IMR-90 (cell line): Measurements from ENCODE around the gene PLA2G2F. TPM values are rescaled to one million over a fixed set of nuclear protein-coding genes. Genes with fewer than 3 reads are reported as not detected.

Experiments used
- ATAC-seq: fragments of 200-7000 bp; cut with Tn5 transposase; 2 replicates; pipeline ENCODE4 v1.9.1; 2020; ENCODE audit warnings: low read depth, mild to moderate bottlenecking, moderate library complexity
- BruUV-seq: library from RNA; stranded (reverse); fragments of 400-500 nt; replicated peaks from 2 replicates; lab custom pipeline; 2021; lab: Mats Ljungman, UMichigan
- CTCF ChIA-PET: fragments of 300-600 bp; formaldehyde crosslinking; extraction: SDS; loops from one replicate; lab custom pipeline; 2021; ENCODE audit warnings: antibody characterized with exemption; lab: Yijun Ruan, JAX
- POLR2A ChIA-PET: fragments of 300-600 bp; sonication (Branson Sonifier 250); formaldehyde crosslinking; loops from one replicate; lab custom pipeline; 2022; ENCODE audit warnings: antibody characterized with exemption; ENCODE audit not compliant: unreplicated experiment; lab: Charles Lee
- DNase-seq: peaks from one replicate; pipeline ENCODE4 v3.0.0; 2013
- H2AFZ ChIP-seq: replicated peaks from 2 replicates; pipeline ENCODE3; 2013; ENCODE audit warnings: low read length, mild to moderate bottlenecking; ENCODE audit not compliant: poor library complexity
- H2AK5ac ChIP-seq: 2 replicates; pipeline ENCODE4 v1.6.1; 2013; ENCODE audit warnings: low read depth, low read length, inconsistent platforms
- H2AK9ac ChIP-seq: replicated peaks from 2 replicates; pipeline ENCODE3; 2013; ENCODE audit warnings: mild to moderate bottlenecking, low read depth, low read length, moderate library complexity; ENCODE audit not compliant: poor library complexity
- H2BK120ac ChIP-seq: 2 replicates; pipeline ENCODE4 v1.6.1; 2013; ENCODE audit warnings: low read depth, low read length, inconsistent platforms
- H2BK15ac ChIP-seq: 3 replicates; pipeline ENCODE4 v1.6.1; 2013; ENCODE audit warnings: low read depth, low read length, inconsistent platforms
- H2BK20ac ChIP-seq: 2 replicates; pipeline ENCODE4 v1.6.1; 2013; ENCODE audit warnings: low read depth, mild to moderate bottlenecking, inconsistent platforms, low read length, moderate library complexity
- H2BK5ac ChIP-seq: 2 replicates; pipeline ENCODE4 v1.6.1; 2013; ENCODE audit warnings: mild to moderate bottlenecking, low read depth, low read length, inconsistent platforms; ENCODE audit not compliant: poor library complexity, severe bottlenecking
- H3K14ac ChIP-seq: replicated peaks from 2 replicates; pipeline ENCODE4 v1.6.1; 2013; ENCODE audit warnings: low read depth, low read length, inconsistent platforms
- H3K18ac ChIP-seq: 2 replicates; pipeline ENCODE4 v1.6.1; 2013; ENCODE audit warnings: low read depth, low read length, control low read depth
- H3K23ac ChIP-seq: 2 replicates; pipeline ENCODE4 v1.6.1; 2013; ENCODE audit warnings: low read depth, low read length, inconsistent platforms
- H3K27ac ChIP-seq: 2 replicates; pipeline ENCODE4 v1.5.1; 2013; ENCODE audit warnings: mild to moderate bottlenecking, control low read depth, low read length; ENCODE audit not compliant: insufficient read depth
- H3K27me3 ChIP-seq: 2 replicates; pipeline ENCODE4 v1.6.1; 2013; ENCODE audit warnings: low read length; ENCODE audit not compliant: control insufficient read depth, insufficient read depth
- H3K36me3 ChIP-seq: 2 replicates; pipeline ENCODE4 v1.6.1; 2013; ENCODE audit warnings: low read length, mixed read lengths; ENCODE audit not compliant: control insufficient read depth, insufficient read depth
- H3K4ac ChIP-seq: 2 replicates; pipeline ENCODE4 v1.6.1; 2013; ENCODE audit warnings: low read depth, low read length, inconsistent platforms
- H3K4me1 ChIP-seq: 2 replicates; pipeline ENCODE4 v1.6.1; 2013; ENCODE audit warnings: low read length, mixed read lengths; ENCODE audit not compliant: control insufficient read depth, insufficient read depth
- H3K4me2 ChIP-seq: 2 replicates; pipeline ENCODE4 v1.6.1; 2013; ENCODE audit warnings: low read depth, mild to moderate bottlenecking, control low read depth, low read length, moderate library complexity
- H3K4me3 ChIP-seq: 2 replicates; pipeline ENCODE4 v1.5.1; 2013; ENCODE audit warnings: low read depth, mild to moderate bottlenecking, control low read depth, low read length, moderate library complexity; ENCODE audit not compliant: insufficient read depth
- H3K56ac ChIP-seq: 2 replicates; pipeline ENCODE4 v1.6.1; 2013; ENCODE audit warnings: low read length, inconsistent platforms; ENCODE audit not compliant: insufficient read depth; ENCODE audit errors: extremely low read depth
- H3K79me1 ChIP-seq, 2 experiments: 2 replicates each; pipeline ENCODE4 v1.6.1; 2013; ENCODE audit warnings: low read length in 2 of 2, inconsistent platforms in 1 of 2, low read depth in 1 of 2
- H3K9ac ChIP-seq: 2 replicates; pipeline ENCODE4 v1.6.1; 2013; ENCODE audit warnings: low read depth, low read length, control low read depth
- H3K9me1 ChIP-seq: 2 replicates; pipeline ENCODE4 v1.6.1; 2013; ENCODE audit warnings: low read length, inconsistent platforms; ENCODE audit not compliant: insufficient read depth
- H3K9me3 ChIP-seq: 2 replicates; pipeline ENCODE4 v1.6.1; 2013; ENCODE audit warnings: low read length; ENCODE audit not compliant: control insufficient read depth, insufficient read depth
- H4K20me1 ChIP-seq: 2 replicates; pipeline ENCODE4 v1.6.1; 2013; ENCODE audit warnings: low read length, inconsistent platforms; ENCODE audit not compliant: insufficient read depth
- H4K5ac ChIP-seq: 2 replicates; pipeline ENCODE4 v1.6.1; 2013; ENCODE audit warnings: mild to moderate bottlenecking, low read depth, low read length, control low read depth
- H4K8ac ChIP-seq, 2 experiments: 2 replicates each; pipeline ENCODE4 v1.6.1; 2013; ENCODE audit warnings: low read depth in 2 of 2, low read length in 2 of 2, control low read depth in 1 of 2, inconsistent platforms in 1 of 2
- H4K91ac ChIP-seq: 2 replicates; pipeline ENCODE4 v1.6.1; 2013; ENCODE audit warnings: low read depth, low read length, inconsistent platforms; ENCODE audit not compliant: insufficient read depth
- BHLHE40 ChIP-seq: fragments of 150-350 bp; IDR thresholded peaks from 2 replicates; pipeline ENCODE4 v1.6.1; 2016; ENCODE audit warnings: mild to moderate bottlenecking, low read depth, low read length
- CEBPB ChIP-seq: IDR thresholded peaks from 2 replicates; pipeline ENCODE4 v1.6.1; 2012; ENCODE audit warnings: low read depth, low read length, improper control_type of control experiment
- CHD1 ChIP-seq: IDR thresholded peaks from 2 replicates; pipeline ENCODE4 v1.6.1; 2012; ENCODE audit warnings: low read depth, low read length, improper control_type of control experiment
- CTCF ChIP-seq: conservative IDR thresholded peaks from 2 replicates; pipeline ENCODE4 v1.5.1; 2012; ENCODE audit warnings: mild to moderate bottlenecking, low read depth, low read length, improper control_type of control experiment
- FOS ChIP-seq: fragments of 150-350 bp; IDR thresholded peaks from 2 replicates; pipeline ENCODE4 v1.6.1; 2016; ENCODE audit warnings: low read depth, low read length
- MXI1 ChIP-seq: IDR thresholded peaks from 2 replicates; pipeline ENCODE4 v1.6.1; 2012; ENCODE audit warnings: low read depth, mild to moderate bottlenecking, low read length, moderate library complexity, borderline replicate concordance
- POLR2A ChIP-seq: IDR thresholded peaks from 2 replicates; pipeline ENCODE4 v1.6.1; 2012; ENCODE audit warnings: mild to moderate bottlenecking, low read depth, low read length
- RAD21 ChIP-seq: IDR thresholded peaks from 2 replicates; pipeline ENCODE4 v1.6.1; 2012; ENCODE audit warnings: low read length, improper control_type of control experiment
- RFX5 ChIP-seq: IDR thresholded peaks from 2 replicates; pipeline ENCODE4 v1.8.0; 2012; ENCODE audit warnings: low read depth, mild to moderate bottlenecking, low read length, moderate library complexity
- SMC3 ChIP-seq: fragments of 150-350 bp; IDR thresholded peaks from 2 replicates; pipeline ENCODE4 v1.6.1; 2016; ENCODE audit warnings: low read depth, mild to moderate bottlenecking, antibody characterized with exemption, low read length, moderate library complexity
- WGBS, 2 experiments: methylation state at CpG; one replicate each; pipeline versions ENCODE4 v1.1.5 to v1.1.7; 2013; ENCODE audit warnings: missing lambda C conversion rate in 2 of 2; ENCODE audit not compliant: insufficient read length in 1 of 2; ENCODE audit errors: extremely low coverage in 2 of 2; 5-methylcytosine and 5-hydroxymethylcytosine counted together
- dilution Hi-C: fragments of 300-500 bp; cut with HindIII; formaldehyde crosslinking; loops from one replicate; pipeline ENCODE4 v1.14.3; 2018; ENCODE audit warnings: low sequenced_read_pairs; ENCODE audit not compliant: unreplicated experiment
- in situ Hi-C: fragments of 300-500 bp; cut with MboI; formaldehyde crosslinking; loops from 3 replicates; pipeline ENCODE4 v1.14.3; 2019; ENCODE audit warnings: low sequenced_read_pairs, inconsistent platforms, mixed read lengths
- intact Hi-C: fragments of 100-400 bp; cut with micrococcal nuclease; formaldehyde crosslinking; loops from 2 replicates; pipeline ENCODE4 v1.10.0; 2022
- polyA plus RNA-seq, 3 experiments: library from polyadenylated mRNA; depleted of rRNA; stranded (reverse); fragments of >200 nt; gene quantifications; 2 replicates each; pipeline ENCODE4 v1.2.3, GENCODE V29; 2012; ENCODE audit warnings: low replicate concordance in 1 of 3
- total RNA-seq: library from RNA; depleted of rRNA; stranded (reverse); fragments of >200 nt; gene quantifications from 2 replicates; pipeline ENCODE4 v1.2.3, GENCODE V29; 2012
- TF ChIP-seq, protein P1 (sequence below): fragments of 150-350 bp; IDR thresholded peaks from 2 replicates; pipeline ENCODE4 v1.6.1; 2016; ENCODE audit warnings: low read depth, mild to moderate bottlenecking, low read length, moderate library complexity, borderline replicate concordance

Gene PLA2G2F
- total and polyA plus RNA-seq, 2 of the 4 experiments (the other 2 are of a cell fraction) = not detected

GRCh38 chr1:20194757-20195461 is 55.8 kb downstream of the PLA2G2F start:
- H3K4ac ChIP-seq = no peak overlapping the region
- peak; percentile 36 for DNase-seq
- no peak overlapping the region for H2AK5ac ChIP-seq
- H3K4me1 ChIP-seq = no peaks in the 10 kb centered on the region
- intact Hi-C loops = loop anchor here (1.0 kb wide), 3 partner anchors 94 to 277 kb away; no protein-coding TSS in a partner anchor
- no peak overlapping the region for H3K4me3 ChIP-seq
- H2BK15ac ChIP-seq = no peak overlapping the region
- dilution Hi-C loops = no loop called here
- TF ChIP-seq POLR2A (no peak), MXI1 (no peak), BHLHE40 (no peak), CTCF (peak; percentile 59), CHD1 (no peak), SMC3 (peak; percentile 64), CEBPB (no peak), FOS (no peak), RFX5 (no peak), RAD21 (peak; percentile 48)
- TF ChIP-seq, protein P1, sequence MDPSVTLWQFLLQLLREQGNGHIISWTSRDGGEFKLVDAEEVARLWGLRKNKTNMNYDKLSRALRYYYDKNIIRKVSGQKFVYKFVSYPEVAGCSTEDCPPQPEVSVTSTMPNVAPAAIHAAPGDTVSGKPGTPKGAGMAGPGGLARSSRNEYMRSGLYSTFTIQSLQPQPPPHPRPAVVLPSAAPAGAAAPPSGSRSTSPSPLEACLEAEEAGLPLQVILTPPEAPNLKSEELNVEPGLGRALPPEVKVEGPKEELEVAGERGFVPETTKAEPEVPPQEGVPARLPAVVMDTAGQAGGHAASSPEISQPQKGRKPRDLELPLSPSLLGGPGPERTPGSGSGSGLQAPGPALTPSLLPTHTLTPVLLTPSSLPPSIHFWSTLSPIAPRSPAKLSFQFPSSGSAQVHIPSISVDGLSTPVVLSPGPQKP = no peak
- no peak overlapping the region for H3K14ac ChIP-seq
- no peaks in the 10 kb centered on the region for H3K9me1 ChIP-seq
- in situ Hi-C loops = no loop called here
- H4K20me1 ChIP-seq = no peaks in the 10 kb centered on the region
- H2BK5ac ChIP-seq = no peak overlapping the region
- no peaks in the 10 kb centered on the region for H3K79me1 ChIP-seq
- BruUV-seq = no TSS peak
- ATAC-seq = peak; percentile 75
- H3K56ac ChIP-seq = no peak overlapping the region
- H4K91ac ChIP-seq = no peak overlapping the region
- H3K9me3 ChIP-seq = no peaks in the 10 kb centered on the region
- ChIA-PET CTCF (interaction anchor here (0.6 to 1.4 kb wide), 3 partner anchors 24 to 291 kb away, joined by 3 read pairs; partner anchors contain the start of gene CAMK2N1), POLR2A (interaction anchor here (0.8 kb wide), 1 partner anchor 43 kb away, joined by 11 read pairs; no protein-coding TSS in a partner anchor)
- H3K27me3 ChIP-seq = peaks cover 35% of the 10 kb centered on the region
- WGBS, 2 experiments = no CpG with 5 or more reads among the region's 15 CpGs
- H3K36me3 ChIP-seq = no peaks in the 10 kb centered on the region
- H2AFZ ChIP-seq = no peak overlapping the region
- H2BK120ac ChIP-seq = no peak overlapping the region
- no peak overlapping the region for H3K27ac ChIP-seq
- H4K5ac ChIP-seq = no peak overlapping the region
- no peak overlapping the region for H3K18ac ChIP-seq
- H4K8ac ChIP-seq = no peak overlapping the region
- H3K4me2 ChIP-seq = no peak overlapping the region
- no peak overlapping the region for H3K23ac ChIP-seq
- H2AK9ac ChIP-seq = no peak overlapping the region
- H3K9ac ChIP-seq = no peak overlapping the region
- no peak overlapping the region for H2BK20ac ChIP-seq
